ENCODE measurements around the gene TARS3. TPM values are rescaled to one million over a fixed set of nuclear protein-coding genes. Genes with fewer than 3 reads are reported as not detected.

TARS3 gene
- total RNA-seq, 1 experiment from 2014 or later = 14.1 TPM

DNA sequence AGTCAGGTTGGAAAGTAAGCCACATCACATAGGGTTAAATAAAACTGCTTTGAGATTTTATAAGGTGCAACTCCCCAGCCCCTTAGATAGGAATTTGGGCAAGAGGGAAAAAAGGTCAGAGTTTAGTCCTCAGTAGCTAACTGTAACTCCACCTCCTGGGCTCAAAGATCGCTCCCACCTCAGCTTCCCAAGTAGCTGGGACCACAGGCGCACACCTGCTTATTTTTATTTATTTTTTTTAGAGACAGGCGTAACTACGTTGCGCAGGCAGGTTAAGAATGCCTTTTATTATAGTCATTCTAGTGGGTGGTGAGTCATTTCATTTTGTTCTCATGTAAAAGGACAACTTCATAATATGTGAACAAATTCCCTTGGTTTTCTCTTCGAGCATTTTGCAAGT is 86.8 kb downstream of the TARS3 start:
- Histone ChIP-seq H3K14ac (ENCODE audit: insufficient read depth, low read length) (no peak overlapping the region), H2BK15ac (ENCODE audit: low read depth, low read length) (no peak overlapping the region), H3K56ac (ENCODE audit: insufficient read length, low read depth, low read length) (no peak overlapping the region), H4K5ac (ENCODE audit: insufficient read length, low read depth, low read length) (no peak overlapping the region), H2BK12ac (ENCODE audit: insufficient read length, low read depth, low read length) (no peak overlapping the region), H3K23ac (ENCODE audit: insufficient read length, low read depth, low read length) (no peak overlapping the region), H4K8ac (replicated peaks; ENCODE audit: insufficient read length, low read depth, low read length) (no peak overlapping the region), H3K4me1 (ENCODE audit: insufficient read depth, low read length) (no peaks in the 10 kb centered on the region), H3T11ph (ENCODE audit: low read length) (no peak overlapping the region), H2AK5ac (ENCODE audit: insufficient read length, low read length) (no peak overlapping the region), H3K18ac (ENCODE audit: insufficient read length, low read depth, low read length) (no peak overlapping the region), H4K91ac (ENCODE audit: insufficient read length, low read depth, low read length) (no peak overlapping the region), H3K4me2 (ENCODE audit: insufficient read depth, insufficient read length, low read length) (no peak overlapping the region), H2AFZ (ENCODE audit: low read length) (no peak overlapping the region), H3K27ac (ENCODE audit: insufficient read length, low read depth, low read length) (no peak overlapping the region), H3K9ac (ENCODE audit: extremely low read depth, insufficient read length, low read length) (no peak overlapping the region), H3K79me1 (ENCODE audit: insufficient read depth, low read depth, low read length, poor library complexity, severe bottlenecking) (peaks cover 2% of the 10 kb centered on the region), H4K20me1 (ENCODE audit: control insufficient read depth, insufficient read depth, insufficient read length) (no peaks in the 10 kb centered on the region), H3K27me3 (ENCODE audit: insufficient read depth, low read length) (no peaks in the 10 kb centered on the region), H2BK20ac (ENCODE audit: low read depth, low read length, poor library complexity, severe bottlenecking) (no peak overlapping the region), H3K79me2 (ENCODE audit: insufficient read depth, low read length) (no peaks in the 10 kb centered on the region), H3K9me3 (ENCODE audit: control insufficient read depth, low read depth, low read length) (no peaks in the 10 kb centered on the region), H3K23me2 (ENCODE audit: insufficient read length, low read depth, low read length, poor library complexity, severe bottlenecking) (no peaks in the 10 kb centered on the region), H3K4ac (ENCODE audit: low read depth, low read length) (no peak overlapping the region), H2BK5ac (ENCODE audit: insufficient read length, low read length) (no peak overlapping the region), H2BK120ac (ENCODE audit: low read depth, low read length, poor library complexity, severe bottlenecking) (no peak overlapping the region)
- no peaks in the 10 kb centered on the region for H3K9me3 Mint-ChIP-seq
- peaks cover 0 to 20% (median 17%) of the 10 kb centered on the region in 3 experiments; a peak in 5 of 7 replicates for H3K36me3 Mint-ChIP-seq (ENCODE audit: insufficient read depth in 1 of 3, low read depth in 3 of 3)
- peak overlapping the region in 1 of 3 experiments; percentile 63; a peak in 2 of 7 replicates for H3K27ac Mint-ChIP-seq
- peaks cover 14 to 16% of the 10 kb centered on the region in 2 experiments for H3K4me1 Mint-ChIP-seq
- no peak for DNase-seq
- H3K4me3 Mint-ChIP-seq = no peak overlapping the region
- WGBS (ENCODE audit: extremely low coverage, insufficient read length, low lambda C conversion rate) = no CpG with 5 or more reads among the region's 6 CpGs
- no peaks in the 10 kb centered on the region for H3K27me3 Mint-ChIP-seq (ENCODE audit: low read depth)
- TF ChIP-seq, protein P1, sequence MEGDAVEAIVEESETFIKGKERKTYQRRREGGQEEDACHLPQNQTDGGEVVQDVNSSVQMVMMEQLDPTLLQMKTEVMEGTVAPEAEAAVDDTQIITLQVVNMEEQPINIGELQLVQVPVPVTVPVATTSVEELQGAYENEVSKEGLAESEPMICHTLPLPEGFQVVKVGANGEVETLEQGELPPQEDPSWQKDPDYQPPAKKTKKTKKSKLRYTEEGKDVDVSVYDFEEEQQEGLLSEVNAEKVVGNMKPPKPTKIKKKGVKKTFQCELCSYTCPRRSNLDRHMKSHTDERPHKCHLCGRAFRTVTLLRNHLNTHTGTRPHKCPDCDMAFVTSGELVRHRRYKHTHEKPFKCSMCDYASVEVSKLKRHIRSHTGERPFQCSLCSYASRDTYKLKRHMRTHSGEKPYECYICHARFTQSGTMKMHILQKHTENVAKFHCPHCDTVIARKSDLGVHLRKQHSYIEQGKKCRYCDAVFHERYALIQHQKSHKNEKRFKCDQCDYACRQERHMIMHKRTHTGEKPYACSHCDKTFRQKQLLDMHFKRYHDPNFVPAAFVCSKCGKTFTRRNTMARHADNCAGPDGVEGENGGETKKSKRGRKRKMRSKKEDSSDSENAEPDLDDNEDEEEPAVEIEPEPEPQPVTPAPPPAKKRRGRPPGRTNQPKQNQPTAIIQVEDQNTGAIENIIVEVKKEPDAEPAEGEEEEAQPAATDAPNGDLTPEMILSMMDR (conservative IDR thresholded peaks at IDR 0.05) = no peak
